ENCODE results near the gene HCFC1R1. TPM values are rescaled to one million over a fixed set of nuclear protein-coding genes. Genes with fewer than 3 reads are reported as not detected.
A peak's percentile ranks its signal among the peaks of the same experiment; 100 is the strongest.

HCFC1R1 gene
- total RNA-seq, 1 donor from 2014 or later: 43.2 TPM

GRCh38 chr16:3068487-3068886 lies 44.7 kb upstream of the HCFC1R1 start:
- Histone ChIP-seq H3K4me3 (peak overlapping the region; percentile 25), H3K9me3 (no peaks in the 10 kb centered on the region), H3K36me3 (peaks cover 4% of the 10 kb centered on the region), H3K4me1 (peaks cover 15% of the 10 kb centered on the region), H3K27me3 (ENCODE audit: low read depth) (no peaks in the 10 kb centered on the region), H3K27ac (peak overlapping the region; percentile 36)
- ATAC-seq (peak in 1 of 2 donors; percentile 3), DNase-seq (no peak)
- intact Hi-C loops (cut with DNase I): no loop called here
- TF ChIP-seq CTCF (IDR thresholded peaks at IDR 0.05): no peak

GRCh38 chr16:3066440-3066748 lies 42.7 kb upstream of the HCFC1R1 start:
- peak in 1 of 2 donors; percentile 10 for ATAC-seq
- DNase-seq: no peak
- Histone ChIP-seq H3K36me3 (peaks cover 4% of the 10 kb centered on the region), H3K9me3 (no peaks in the 10 kb centered on the region), H3K27ac (peak overlapping the region; percentile 80), H3K4me1 (peaks cover 26% of the 10 kb centered on the region), H3K27me3 (ENCODE audit: low read depth) (no peaks in the 10 kb centered on the region), H3K4me3 (peak overlapping the region; percentile 59)
- TF ChIP-seq CTCF (IDR thresholded peaks at IDR 0.05): no peak
- intact Hi-C loops (cut with DNase I): no loop called here

- Histone ChIP-seq H3K4me3 (peak overlapping the region; percentile 59), H3K27ac (peak overlapping the region; percentile 80), H3K27me3 (ENCODE audit: low read depth) (no peaks in the 10 kb centered on the region), H3K9me3 (no peaks in the 10 kb centered on the region), H3K36me3 (peaks cover 4% of the 10 kb centered on the region), H3K4me1 (peaks cover 26% of the 10 kb centered on the region)
- intact Hi-C loops (cut with DNase I): no loop called here
- DNase-seq: no peak
- peak; percentile 10 to 25 for ATAC-seq
- no peak for TF ChIP-seq CTCF (IDR thresholded peaks at IDR 0.05)
Observed at GRCh38 chr16:3065742-3066439, 42.1 kb upstream of the HCFC1R1 start.

- DNase-seq (no peak), ATAC-seq (peak; percentile 78 to 89)
- no peak for TF ChIP-seq CTCF (IDR thresholded peaks at IDR 0.05)
- Histone ChIP-seq H3K27me3 (ENCODE audit: low read depth) (no peaks in the 10 kb centered on the region), H3K9me3 (no peaks in the 10 kb centered on the region), H3K4me1 (peaks cover 27% of the 10 kb centered on the region), H3K27ac (peak within 1 kb of the TSS; percentile 80), H3K36me3 (peaks cover 4% of the 10 kb centered on the region), H3K4me3 (peak within 1 kb of the TSS; percentile 59)
- intact Hi-C loops (cut with DNase I): no loop called here
Observed at GRCh38 chr16:3065069-3065741, 41.5 kb upstream of the HCFC1R1 start, which contains the start of gene IL32. Gene IL32, plus strand, starts transcription at chr16:3065640. Its CDS starts 172 bp downstream, at chr16:3065812.

- DNase-seq (no peak), ATAC-seq (no peak)
- intact Hi-C loops (cut with DNase I): no loop called here
- Histone ChIP-seq H3K4me1 (peaks cover 35% of the 10 kb centered on the region), H3K27me3 (ENCODE audit: low read depth) (no peaks in the 10 kb centered on the region), H3K9me3 (no peaks in the 10 kb centered on the region), H3K27ac (no peak overlapping the region), H3K4me3 (no peak overlapping the region), H3K36me3 (peaks cover 4% of the 10 kb centered on the region)
- TF ChIP-seq CTCF (IDR thresholded peaks at IDR 0.05): no peak
Observed at GRCh38 chr16:3063625-3064386, 40.1 kb upstream of the HCFC1R1 start.

All from lower lobe of right lung (tissue), 2 donors.